ENCODE measurements around the gene DDA1. TPM values are rescaled to one million over a fixed set of nuclear protein-coding genes. Genes with fewer than 3 reads are reported as not detected.

Gene DDA1
- total and polyA plus RNA-seq, 2 of the 13 experiments (the other 11 are each of a cell fraction or from before 2014, with no cell fraction given) = 24.5 to 26.0 TPM

DNA sequence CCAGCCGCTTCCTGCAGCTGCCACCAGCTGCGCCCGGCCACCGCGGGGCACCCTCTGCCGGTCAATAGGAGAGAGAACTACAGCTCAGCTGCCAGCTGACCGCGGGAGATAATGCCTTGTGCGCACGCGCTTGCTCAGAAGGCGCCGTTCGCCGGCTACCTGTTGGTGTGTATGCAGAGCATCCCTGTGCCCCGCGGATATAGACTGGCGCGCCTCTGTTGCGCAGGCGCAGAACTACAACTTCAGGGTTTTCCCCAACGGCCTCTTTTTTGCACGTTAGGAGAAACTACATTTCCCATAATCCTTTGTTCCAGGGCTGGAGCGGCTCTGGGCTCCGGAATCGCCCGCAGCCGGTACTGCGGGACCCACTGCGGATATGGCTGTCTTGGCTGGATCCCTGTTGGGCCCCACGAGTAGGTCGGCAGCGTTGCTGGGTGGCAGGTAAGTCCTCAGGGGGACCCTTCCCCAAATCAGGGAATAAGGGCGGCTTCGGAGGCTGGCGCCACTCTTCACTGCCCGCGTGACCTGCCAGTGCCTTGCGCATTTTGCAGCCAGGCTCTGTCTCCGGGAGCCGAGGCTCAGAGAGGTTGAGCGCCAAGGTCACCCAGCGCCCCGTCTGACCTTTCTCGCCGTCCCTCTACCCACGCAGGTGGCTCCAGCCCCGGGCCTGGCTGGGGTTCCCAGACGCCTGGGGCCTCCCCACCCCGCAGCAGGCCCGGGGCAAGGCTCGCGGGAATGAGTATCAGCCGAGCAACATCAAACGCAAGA is 3.7 kb upstream of the DDA1 start, which contains the start of gene MRPL34 (continued):
- TF ChIP-seq ZNF432 (CRISPR knock-in tag; IDR thresholded peaks at IDR 0.05; ENCODE audit: borderline replicate concordance) = no peak
- TF ChIP-seq BORCS8-MEF2B (CRISPR knock-in tag; IDR thresholded peaks at IDR 0.05) = peak; percentile 71; the same call in 1 of the 2 replicates
- no peak for TF ChIP-seq HMGA1 (CRISPR knock-in tag; conservative IDR thresholded peaks at IDR 0.05)
- TF ChIP-seq EED (CRISPR knock-in tag; IDR thresholded peaks at IDR 0.05) = no peak
- TF ChIP-seq ZNF350 (CRISPR knock-in tag; IDR thresholded peaks at IDR 0.05; ENCODE audit: borderline replicate concordance, low read depth) = peak; percentile 76
- TF ChIP-seq, protein P1, sequence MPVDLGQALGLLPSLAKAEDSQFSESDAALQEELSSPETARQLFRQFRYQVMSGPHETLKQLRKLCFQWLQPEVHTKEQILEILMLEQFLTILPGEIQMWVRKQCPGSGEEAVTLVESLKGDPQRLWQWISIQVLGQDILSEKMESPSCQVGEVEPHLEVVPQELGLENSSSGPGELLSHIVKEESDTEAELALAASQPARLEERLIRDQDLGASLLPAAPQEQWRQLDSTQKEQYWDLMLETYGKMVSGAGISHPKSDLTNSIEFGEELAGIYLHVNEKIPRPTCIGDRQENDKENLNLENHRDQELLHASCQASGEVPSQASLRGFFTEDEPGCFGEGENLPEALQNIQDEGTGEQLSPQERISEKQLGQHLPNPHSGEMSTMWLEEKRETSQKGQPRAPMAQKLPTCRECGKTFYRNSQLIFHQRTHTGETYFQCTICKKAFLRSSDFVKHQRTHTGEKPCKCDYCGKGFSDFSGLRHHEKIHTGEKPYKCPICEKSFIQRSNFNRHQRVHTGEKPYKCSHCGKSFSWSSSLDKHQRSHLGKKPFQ (CRISPR knock-in tag; IDR thresholded peaks at IDR 0.05; ENCODE audit: insufficient replicate concordance) = no peak
- 0 out of 2 replicates have a peak, but pooled peaks have one; percentile 68 for TF ChIP-seq RFXANK (CRISPR knock-in tag; IDR thresholded peaks at IDR 0.05)
- no peak for TF ChIP-seq PAF1 (CRISPR knock-in tag; IDR thresholded peaks at IDR 0.05)
- peak; percentile 58; the same call in 1 of the 2 replicates for TF ChIP-seq ZNF772 (CRISPR knock-in tag; IDR thresholded peaks at IDR 0.05)
- TF ChIP-seq ZNF3 (CRISPR knock-in tag; IDR thresholded peaks at IDR 0.05) = no peak
- no peak; the same call in 1 of the 2 replicates for TF ChIP-seq ZNF556 (CRISPR knock-in tag; IDR thresholded peaks at IDR 0.05; ENCODE audit: borderline replicate concordance)
- TF ChIP-seq MED8 (CRISPR knock-in tag; IDR thresholded peaks at IDR 0.05; ENCODE audit: insufficient replicate concordance) = no peak
- TF ChIP-seq, protein P2, sequence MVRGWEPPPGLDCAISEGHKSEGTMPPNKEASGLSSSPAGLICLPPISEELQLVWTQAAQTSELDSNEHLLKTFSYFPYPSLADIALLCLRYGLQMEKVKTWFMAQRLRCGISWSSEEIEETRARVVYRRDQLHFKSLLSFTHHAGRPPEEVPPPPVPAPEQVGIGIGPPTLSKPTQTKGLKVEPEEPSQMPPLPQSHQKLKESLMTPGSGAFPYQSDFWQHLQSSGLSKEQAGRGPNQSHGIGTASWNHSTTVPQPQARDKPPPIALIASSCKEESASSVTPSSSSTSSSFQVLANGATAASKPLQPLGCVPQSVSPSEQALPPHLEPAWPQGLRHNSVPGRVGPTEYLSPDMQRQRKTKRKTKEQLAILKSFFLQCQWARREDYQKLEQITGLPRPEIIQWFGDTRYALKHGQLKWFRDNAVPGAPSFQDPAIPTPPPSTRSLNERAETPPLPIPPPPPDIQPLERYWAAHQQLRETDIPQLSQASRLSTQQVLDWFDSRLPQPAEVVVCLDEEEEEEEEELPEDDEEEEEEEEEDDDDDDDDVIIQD (CRISPR knock-in tag; IDR thresholded peaks at IDR 0.05; ENCODE audit: low read depth) = no peak
- TF ChIP-seq SKI (IDR thresholded peaks at IDR 0.05; ENCODE audit: partially characterized antibody) = peak; percentile 78
- TF ChIP-seq, protein P3, sequence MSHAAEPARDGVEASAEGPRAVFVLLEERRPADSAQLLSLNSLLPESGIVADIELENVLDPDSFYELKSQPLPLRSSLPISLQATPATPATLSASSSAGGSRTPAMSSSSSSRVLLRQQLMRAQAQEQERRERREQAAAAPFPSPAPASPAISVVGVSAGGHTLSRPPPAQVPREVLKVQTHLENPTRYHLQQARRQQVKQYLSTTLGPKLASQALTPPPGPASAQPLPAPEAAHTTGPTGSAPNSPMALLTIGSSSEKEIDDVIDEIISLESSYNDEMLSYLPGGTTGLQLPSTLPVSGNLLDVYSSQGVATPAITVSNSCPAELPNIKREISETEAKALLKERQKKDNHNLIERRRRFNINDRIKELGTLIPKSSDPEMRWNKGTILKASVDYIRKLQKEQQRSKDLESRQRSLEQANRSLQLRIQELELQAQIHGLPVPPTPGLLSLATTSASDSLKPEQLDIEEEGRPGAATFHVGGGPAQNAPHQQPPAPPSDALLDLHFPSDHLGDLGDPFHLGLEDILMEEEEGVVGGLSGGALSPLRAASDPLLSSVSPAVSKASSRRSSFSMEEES (CRISPR knock-in tag; IDR thresholded peaks at IDR 0.05) = 0 out of 2 replicates have a peak, but pooled peaks have one; percentile 41
- TF ChIP-seq FIP1L1 (IDR thresholded peaks at IDR 0.05; ENCODE audit: borderline replicate concordance, insufficient read depth, low read depth, low read length) = no peak
- TF ChIP-seq SUZ12 (IDR thresholded peaks at IDR 0.05; ENCODE audit: low read depth, low read length) = peak; percentile 39
- TF ChIP-seq ZNF329 (CRISPR knock-in tag; IDR thresholded peaks at IDR 0.05; ENCODE audit: low read depth) = 0 out of 2 replicates have a peak, but pooled peaks have one; percentile 17
- TF ChIP-seq PTBP1 (IDR thresholded peaks at IDR 0.05; ENCODE audit: low read depth, low read length, poor library complexity, severe bottlenecking) = no peak
- no peak for TF ChIP-seq GABPA (IDR thresholded peaks at IDR 0.05; ENCODE audit: low read depth, low read length)
- peak; percentile 70 for TF ChIP-seq GABPA (CRISPR knock-in tag; IDR thresholded peaks at IDR 0.05; ENCODE audit: low read depth)
- TF ChIP-seq RXRB (CRISPR knock-in tag; IDR thresholded peaks at IDR 0.05; ENCODE audit: borderline replicate concordance) = no peak; the same call in 1 of the 2 replicates
- TF ChIP-seq HMG20A (CRISPR knock-in tag; IDR thresholded peaks at IDR 0.05; ENCODE audit: borderline replicate concordance) = no peak
- TF ChIP-seq, protein P4, sequence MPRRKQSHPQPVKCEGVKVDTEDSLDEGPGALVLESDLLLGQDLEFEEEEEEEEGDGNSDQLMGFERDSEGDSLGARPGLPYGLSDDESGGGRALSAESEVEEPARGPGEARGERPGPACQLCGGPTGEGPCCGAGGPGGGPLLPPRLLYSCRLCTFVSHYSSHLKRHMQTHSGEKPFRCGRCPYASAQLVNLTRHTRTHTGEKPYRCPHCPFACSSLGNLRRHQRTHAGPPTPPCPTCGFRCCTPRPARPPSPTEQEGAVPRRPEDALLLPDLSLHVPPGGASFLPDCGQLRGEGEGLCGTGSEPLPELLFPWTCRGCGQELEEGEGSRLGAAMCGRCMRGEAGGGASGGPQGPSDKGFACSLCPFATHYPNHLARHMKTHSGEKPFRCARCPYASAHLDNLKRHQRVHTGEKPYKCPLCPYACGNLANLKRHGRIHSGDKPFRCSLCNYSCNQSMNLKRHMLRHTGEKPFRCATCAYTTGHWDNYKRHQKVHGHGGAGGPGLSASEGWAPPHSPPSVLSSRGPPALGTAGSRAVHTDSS (CRISPR knock-in tag; conservative IDR thresholded peaks at IDR 0.05) = no peak
- TF ChIP-seq RBAK (CRISPR knock-in tag; IDR thresholded peaks at IDR 0.05) = no peak
